Breast epithelium (tissue), 4 donors: ENCODE data around the gene DDX39A. TPM values are rescaled to one million over a fixed set of nuclear protein-coding genes. Genes with fewer than 3 reads are reported as not detected.

Experiments
- DNase-seq, 2 donors: peaks; one replicate each; pipeline ENCODE4 v3.0.0-alpha.2; 2019; ENCODE audit warnings: low spot score in 2 of 2
- H3K27ac ChIP-seq, 2 donors: fragments of 200-600 bp; sonication (generic) in 1 of 2; one replicate each; pipeline ENCODE4 v1.5.1; 2016 to 2019; ENCODE audit warnings: mild to moderate bottlenecking in 1 of 2
- H3K27me3 ChIP-seq, 2 donors: fragments of 200-600 bp; sonication (generic) in 1 of 2; one replicate each; pipeline versions ENCODE4 v1.5.1 to v1.6.0; 2017 to 2019; ENCODE audit warnings: control low read depth in 1 of 2, mild to moderate bottlenecking in 1 of 2
- H3K36me3 ChIP-seq: fragments of 200-600 bp; one replicate; pipeline ENCODE4 v1.5.1; 2019
- H3K4me1 ChIP-seq, 2 donors: fragments of 200-600 bp; sonication (generic); one replicate each; pipeline ENCODE4 v1.5.1; 2016 to 2019; ENCODE audit warnings: control low read depth in 1 of 2
- H3K4me3 ChIP-seq, 3 donors: fragments of 200-600 bp; sonication (generic); 1 replicate in 2 of 3; 2 replicates in 1 of 3; pipeline ENCODE4 v1.5.1; 2016 to 2019; ENCODE audit warnings: mild to moderate bottlenecking in 3 of 3, moderate library complexity in 2 of 3
- H3K9me3 ChIP-seq, 2 donors: fragments of 200-600 bp; sonication (generic) in 1 of 2; one replicate each; pipeline ENCODE4 v1.5.1; 2016 to 2019; ENCODE audit warnings: control low read depth in 1 of 2
- CTCF ChIP-seq, 3 donors: fragments of 450-650 bp; IDR thresholded peaks; one replicate each; pipeline ENCODE4 v1.5.1; 2016 to 2017; ENCODE audit warnings: antibody characterized with exemption in 3 of 3, mild to moderate bottlenecking in 3 of 3, moderate library complexity in 3 of 3
- POLR2A ChIP-seq: fragments of 450-650 bp; IDR thresholded peaks from one replicate; pipeline ENCODE4 v1.6.1; 2016; ENCODE audit warnings: antibody characterized with exemption, mild to moderate bottlenecking, moderate library complexity
- POLR2AphosphoS5 ChIP-seq, 3 donors: sonication (generic); formaldehyde crosslinking; IDR thresholded peaks; one replicate each; pipeline ENCODE4 v1.6.1; 2017; ENCODE audit warnings: antibody characterized with exemption in 3 of 3
- intact Hi-C: fragments of 100-400 bp; cut with DNase I; formaldehyde crosslinking; loops from one replicate; pipeline ENCODE4 v1.15.1; 2023; ENCODE audit warnings: low total_unique reads
- total RNA-seq, 3 donors: library from RNA; depleted of rRNA; stranded (reverse); fragments of >200 nt; gene quantifications; one replicate each; pipeline ENCODE4 v1.1.0, GENCODE V29; 2016

DDX39A gene
- total RNA-seq, 3 donors from 2014 or later: 65.9 to 79.0 (median 75.5) TPM

- H3K36me3 ChIP-seq: no peaks in the 10 kb centered on the region
- H3K4me3 ChIP-seq: no peak overlapping the region
- intact Hi-C loops: loop anchor here (2.0 kb wide), 1 partner anchor 19 kb away; no protein-coding TSS in a partner anchor
- no peak for DNase-seq
- TF ChIP-seq POLR2A (no peak), POLR2AphosphoS5 (IDR thresholded peaks at IDR 0.05) (no peak), CTCF (IDR thresholded peaks at IDR 0.05) (no peak)
- H3K27ac ChIP-seq: no peak overlapping the region
- no peaks in the 10 kb centered on the region for H3K27me3 ChIP-seq
- no peaks in the 10 kb centered on the region for H3K4me1 ChIP-seq
- H3K9me3 ChIP-seq: no peaks in the 10 kb centered on the region
Observed at GRCh38 chr19:14427461-14427860, 8.3 kb upstream of the DDX39A start.

GRCh38 chr19:14425696-14426138, 6.6 kb upstream of the DDX39A start:
- no peaks in the 10 kb centered on the region for H3K4me1 ChIP-seq
- H3K9me3 ChIP-seq: no peaks in the 10 kb centered on the region
- no peak for TF ChIP-seq POLR2AphosphoS5 (IDR thresholded peaks at IDR 0.05)
- TF ChIP-seq POLR2A: no peak
- TF ChIP-seq CTCF (IDR thresholded peaks at IDR 0.05): no peak
- intact Hi-C loops: loop anchor here (2.0 kb wide), 1 partner anchor 17 kb away; no protein-coding TSS in a partner anchor
- H3K27ac ChIP-seq: no peak overlapping the region
- H3K36me3 ChIP-seq: no peaks in the 10 kb centered on the region
- no peak overlapping the region for H3K4me3 ChIP-seq
- no peak for DNase-seq
- H3K27me3 ChIP-seq: no peaks in the 10 kb centered on the region

- no peak for DNase-seq
- H3K27ac ChIP-seq: peak overlapping the region; percentile 93
- H3K9me3 ChIP-seq: no peaks in the 10 kb centered on the region
- no peak for TF ChIP-seq POLR2AphosphoS5 (IDR thresholded peaks at IDR 0.05)
- TF ChIP-seq POLR2A: no peak
- no peak for TF ChIP-seq CTCF (IDR thresholded peaks at IDR 0.05)
- H3K4me1 ChIP-seq: no peaks in the 10 kb centered on the region
- H3K4me3 ChIP-seq: peak overlapping the region; percentile 83 to 90 (median 90)
- no peaks in the 10 kb centered on the region for H3K36me3 ChIP-seq
- no peaks in the 10 kb centered on the region for H3K27me3 ChIP-seq
- intact Hi-C loops: no loop called here
Observed at GRCh38 chr19:14418856-14419105, 360 bp downstream of the DDX39A start.

GRCh38 chr19:14416817-14417231, 2.3 kb downstream of the DDX39A start:
- intact Hi-C loops: no loop called here
- Histone ChIP-seq H3K36me3 (no peaks in the 10 kb centered on the region), H3K9me3 (no peaks in the 10 kb centered on the region), H3K27me3 (no peaks in the 10 kb centered on the region), H3K4me1 (no peaks in the 10 kb centered on the region), H3K4me3 (peak overlapping the region in 1 of 3 donors; percentile 6), H3K27ac (no peak overlapping the region)
- no peak for TF ChIP-seq POLR2A
- no peak for TF ChIP-seq POLR2AphosphoS5 (IDR thresholded peaks at IDR 0.05)
- TF ChIP-seq CTCF (IDR thresholded peaks at IDR 0.05): no peak
- no peak for DNase-seq

GRCh38 chr19:14414926-14415690, 4.0 kb downstream of the DDX39A start:
- no peak for TF ChIP-seq CTCF (IDR thresholded peaks at IDR 0.05)

More at GRCh38 chr19:14414926-14415690, 4.0 kb downstream of the DDX39A start:
- no peaks in the 10 kb centered on the region for H3K4me1 ChIP-seq
- H3K9me3 ChIP-seq: no peaks in the 10 kb centered on the region
- H3K4me3 ChIP-seq: no peak overlapping the region
- H3K36me3 ChIP-seq: peaks cover 8% of the 10 kb centered on the region
- H3K27ac ChIP-seq: no peak overlapping the region
- intact Hi-C loops: no loop called here
- no peak for DNase-seq
- no peaks in the 10 kb centered on the region for H3K27me3 ChIP-seq
